GM12891 (cell line): Measurements from ENCODE around the gene TAS2R7. TPM values are rescaled to one million over a fixed set of nuclear protein-coding genes. Genes with fewer than 3 reads are reported as not detected.

Experiments
- DNase-seq: peaks from one replicate; pipeline ENCODE4 v3.0.0; 2011; ENCODE audit warnings: low spot score; ENCODE audit not compliant: insufficient read length
- FAIRE-seq: peaks from 2 replicates; lab custom pipeline; 2011; peaks lifted over from hg19 to GRCh38; lab: Jason Lieb, UNC
- PAX5 ChIP-seq: IDR thresholded peaks from 2 replicates; pipeline ENCODE4 v1.6.1; 2011; ENCODE audit warnings: low read length, moderate library complexity, mild to moderate bottlenecking; ENCODE audit not compliant: insufficient read depth, severe bottlenecking
- POLR2A ChIP-seq: IDR thresholded peaks from 2 replicates; pipeline ENCODE4 v1.6.1; 2011; ENCODE audit warnings: low read depth, low read length, control low read depth
- POLR2AphosphoS5 ChIP-seq: IDR thresholded peaks from 2 replicates; pipeline ENCODE4 v1.6.1; 2011; ENCODE audit warnings: low read depth, low read length, control low read depth
- POU2F2 ChIP-seq: IDR thresholded peaks from 2 replicates; pipeline ENCODE4 v1.6.1; 2011; ENCODE audit warnings: low read depth, mild to moderate bottlenecking, control low read depth, low read length, moderate library complexity
- SPI1 ChIP-seq: IDR thresholded peaks from 2 replicates; pipeline ENCODE4 v1.6.1; 2011; ENCODE audit warnings: low read depth, low read length, control low read depth
- TAF1 ChIP-seq: IDR thresholded peaks from 2 replicates; pipeline ENCODE4 v1.6.1; 2011; ENCODE audit warnings: low read depth, low read length, control low read depth
- polyA plus RNA-seq: library from polyadenylated mRNA; unstranded; fragments of >200 nt; gene quantifications from one replicate; pipeline ENCODE4 v1.2.1, GENCODE V29; 2012; ENCODE audit warnings: low read depth, missing spikeins, inconsistent platforms; ENCODE audit not compliant: missing spikeins

The TAS2R7 gene
- not detected for polyA plus RNA-seq

- TF ChIP-seq POLR2AphosphoS5 (no peak), PAX5 (no peak), POLR2A (no peak), SPI1 (no peak), POU2F2 (no peak), TAF1 (no peak)
- DNase-seq (no peak), FAIRE-seq (no peak)
Measured at GRCh38 chr12:10802587-10802986, at the start of gene TAS2R7. TAS2R7 (minus strand) TSS chr12:10802627; CDS start chr12:10802570, 57 bp downstream.

- FAIRE-seq (no peak), DNase-seq (no peak)
- TF ChIP-seq POLR2AphosphoS5 = no peak
- TF ChIP-seq POLR2A = no peak
Measured at GRCh38 chr12:10851243-10851858, 48.9 kb upstream of the TAS2R7 start.

- TF ChIP-seq PAX5 (no peak), TAF1 (no peak), SPI1 (no peak), POLR2AphosphoS5 (no peak), POLR2A (no peak), POU2F2 (no peak)
- FAIRE-seq (no peak), DNase-seq (no peak)
Measured at GRCh38 chr12:10849425-10849878, 47.0 kb upstream of the TAS2R7 start, which contains the start of gene PRR4. PRR4 (minus strand) TSS chr12:10849475; CDS start chr12:10849437, 38 bp downstream.

GRCh38 chr12:10847744-10848143 lies 45.3 kb upstream of the TAS2R7 start:
- no peak for DNase-seq
- FAIRE-seq = no peak
- TF ChIP-seq SPI1 (no peak), POLR2AphosphoS5 (no peak), POLR2A (no peak), PAX5 (no peak), TAF1 (no peak), POU2F2 (no peak)

GRCh38 chr12:10842862-10843261 lies 40.4 kb upstream of the TAS2R7 start:
- no peak for DNase-seq
- TF ChIP-seq SPI1 = no peak
- TF ChIP-seq POLR2AphosphoS5 = no peak
- no peak for TF ChIP-seq TAF1
- no peak for TF ChIP-seq POU2F2
- TF ChIP-seq PAX5 = no peak
- no peak for TF ChIP-seq POLR2A
- no peak for FAIRE-seq

GRCh38 chr12:10838461-10838860 lies 36.0 kb upstream of the TAS2R7 start:
- no peak for TF ChIP-seq PAX5
- no peak for TF ChIP-seq POU2F2
- no peak for TF ChIP-seq SPI1
- TF ChIP-seq POLR2AphosphoS5 = no peak
- no peak for TF ChIP-seq TAF1
- no peak for TF ChIP-seq POLR2A
- DNase-seq (no peak), FAIRE-seq (no peak)

GRCh38 chr12:10829994-10830393 lies 27.6 kb upstream of the TAS2R7 start:
- TF ChIP-seq SPI1 (no peak), POLR2A (no peak), TAF1 (no peak), POU2F2 (no peak), PAX5 (no peak), POLR2AphosphoS5 (no peak)
- DNase-seq = no peak
- FAIRE-seq = no peak

- FAIRE-seq (no peak), DNase-seq (no peak)
- TF ChIP-seq TAF1 (no peak), POU2F2 (no peak), POLR2AphosphoS5 (no peak), SPI1 (no peak), PAX5 (no peak), POLR2A (no peak)
Measured at GRCh38 chr12:10826258-10826657, 23.8 kb upstream of the TAS2R7 start, which contains the start of gene TAS2R10. TAS2R10 (minus strand) TSS chr12:10826358; CDS start chr12:10826269, 89 bp downstream.

GRCh38 chr12:10824957-10825356 lies 22.5 kb upstream of the TAS2R7 start:
- no peak for DNase-seq
- no peak for FAIRE-seq
- TF ChIP-seq PAX5 = no peak
- TF ChIP-seq SPI1 = no peak
- TF ChIP-seq TAF1 = no peak
- TF ChIP-seq POLR2AphosphoS5 = no peak
- TF ChIP-seq POU2F2 = no peak
- TF ChIP-seq POLR2A = no peak
